Measurements from ENCODE around the gene HIVEP1.
"Not testable (repeated sequence)": the region's sequence is repeated elsewhere in the genome, so short reads cannot be mapped to it uniquely, and the experiment has no call there.

The HIVEP1 gene

DNA sequence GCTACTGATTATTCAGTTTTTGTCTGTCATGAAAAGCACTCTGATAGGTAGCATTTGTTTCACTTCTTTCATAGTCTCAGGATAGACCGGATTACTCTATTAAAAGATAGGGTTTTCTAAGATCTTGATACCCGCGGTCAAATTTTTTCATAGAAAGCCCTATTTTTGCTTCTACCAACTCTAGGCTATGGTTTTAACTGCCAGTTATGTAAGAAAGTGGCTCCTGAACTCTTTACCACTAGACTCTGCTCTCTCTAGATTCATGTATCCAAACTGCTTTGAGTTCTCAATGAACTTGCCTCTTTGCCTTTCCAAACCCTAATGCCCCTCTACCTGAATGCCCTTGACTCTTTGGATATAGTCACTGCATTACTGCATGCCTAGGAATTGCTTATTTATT lies 70.3 kb downstream of the HIVEP1 start:
- H3K4me3 ChIP-seq (ENCODE audit: low read depth, low read length): no peak overlapping the region

- H3K4me3 ChIP-seq (ENCODE audit: low read depth, low read length): no peak overlapping the region
Measured at GRCh38 chr6:12083302-12083701, 71.2 kb downstream of the HIVEP1 start.

GRCh38 chr6:12083763-12084162 lies 71.7 kb downstream of the HIVEP1 start:
- no peak overlapping the region for H3K4me3 ChIP-seq (ENCODE audit: low read depth, low read length)

- no peak overlapping the region for H3K4me3 ChIP-seq (ENCODE audit: low read depth, low read length)
Measured at GRCh38 chr6:12084681-12085080, 72.6 kb downstream of the HIVEP1 start.

DNA sequence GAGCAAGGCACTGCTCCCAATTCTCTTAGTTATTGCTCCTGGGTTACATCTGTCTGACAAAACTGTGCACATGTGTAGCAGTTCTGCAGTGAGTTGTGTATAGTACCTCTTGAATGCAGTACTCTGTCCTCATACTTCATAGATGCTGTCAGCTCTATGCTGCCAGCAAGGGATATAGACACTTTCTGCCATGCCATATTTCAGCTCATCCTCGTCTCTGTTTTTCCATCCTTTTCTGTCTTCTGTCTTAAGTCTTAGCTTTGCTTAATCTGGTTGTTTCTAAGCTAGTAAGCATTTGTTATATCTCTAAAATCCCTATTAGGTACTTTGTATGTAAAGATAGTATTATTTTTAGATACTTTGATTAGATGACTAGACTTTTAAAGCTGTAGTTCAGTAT lies 76.4 kb downstream of the HIVEP1 start:
- no peak overlapping the region for H3K4me3 ChIP-seq (ENCODE audit: low read depth, low read length)

DNA sequence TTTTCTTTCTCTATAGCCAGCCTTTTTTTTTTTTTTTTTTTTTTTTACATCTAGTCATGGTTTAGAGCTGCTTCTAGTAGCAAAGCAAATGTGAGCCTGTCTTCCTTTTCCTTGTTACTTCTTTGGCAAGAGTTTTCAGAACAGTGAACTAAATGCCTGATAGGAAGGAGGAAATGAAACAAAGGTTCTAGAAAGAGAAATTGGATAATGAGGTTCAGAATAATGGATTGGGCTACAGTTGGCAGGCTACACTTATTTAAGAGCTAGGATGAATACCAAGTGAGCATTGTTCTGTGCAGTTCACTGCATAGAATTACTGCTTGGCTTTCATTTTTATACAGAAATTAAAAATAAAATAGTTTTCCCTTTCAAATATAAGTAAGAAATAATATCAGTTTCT lies 78.6 kb downstream of the HIVEP1 start:
- H3K4me3 ChIP-seq (ENCODE audit: low read depth, low read length): no peak overlapping the region

DNA sequence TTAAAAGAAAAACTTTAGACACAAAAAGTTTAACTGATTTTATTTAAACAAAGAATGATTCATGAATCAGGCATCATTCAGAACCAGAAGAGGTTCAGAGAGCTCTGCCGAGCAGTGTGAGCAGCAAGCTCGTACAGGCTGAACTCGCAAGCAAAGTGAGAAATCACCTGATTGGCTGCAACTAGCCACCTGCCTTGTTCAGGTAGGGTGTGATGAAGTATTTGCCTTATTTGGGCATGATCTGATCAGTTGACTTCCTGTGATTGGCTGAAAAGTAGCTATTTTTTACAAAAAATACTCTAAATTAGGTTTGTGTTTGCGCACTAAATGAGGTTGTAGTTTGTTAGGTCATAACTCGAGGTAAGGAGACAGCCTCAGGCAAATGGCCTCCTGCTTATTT lies 80.7 kb downstream of the HIVEP1 start:
- no peak overlapping the region for H3K4me3 ChIP-seq (ENCODE audit: low read depth, low read length)

DNA sequence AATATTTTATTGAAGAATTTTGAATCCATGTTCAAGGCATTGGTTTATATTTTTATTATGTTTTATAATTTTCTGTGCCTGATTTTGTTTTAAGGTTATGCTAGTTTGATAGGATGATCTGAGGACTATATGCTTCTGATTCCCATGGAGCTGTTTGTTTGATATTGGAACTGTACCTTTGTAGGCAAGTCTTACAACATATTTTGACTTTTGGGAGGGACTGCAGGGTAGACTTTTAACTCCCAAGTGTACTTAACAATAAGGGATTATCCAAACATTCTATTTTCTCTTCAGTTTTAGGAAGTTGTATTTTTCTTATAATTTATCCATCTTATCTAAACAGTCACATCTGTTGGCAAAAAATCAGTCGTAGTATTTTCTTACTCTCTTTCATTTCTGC lies 82.6 kb downstream of the HIVEP1 start:
- H3K4me3 ChIP-seq (ENCODE audit: low read depth, low read length): no peak overlapping the region

- no peak overlapping the region for H3K4me3 ChIP-seq (ENCODE audit: low read depth, low read length)
Measured at GRCh38 chr6:12096342-12096741, 84.2 kb downstream of the HIVEP1 start.

- H3K4me3 ChIP-seq (ENCODE audit: low read depth, low read length): no peak overlapping the region
Measured at GRCh38 chr6:12097791-12098190, 85.7 kb downstream of the HIVEP1 start.

- H3K4me3 ChIP-seq (ENCODE audit: low read depth, low read length): no peak overlapping the region
Measured at GRCh38 chr6:12099623-12100338, 87.7 kb downstream of the HIVEP1 start.

DNA sequence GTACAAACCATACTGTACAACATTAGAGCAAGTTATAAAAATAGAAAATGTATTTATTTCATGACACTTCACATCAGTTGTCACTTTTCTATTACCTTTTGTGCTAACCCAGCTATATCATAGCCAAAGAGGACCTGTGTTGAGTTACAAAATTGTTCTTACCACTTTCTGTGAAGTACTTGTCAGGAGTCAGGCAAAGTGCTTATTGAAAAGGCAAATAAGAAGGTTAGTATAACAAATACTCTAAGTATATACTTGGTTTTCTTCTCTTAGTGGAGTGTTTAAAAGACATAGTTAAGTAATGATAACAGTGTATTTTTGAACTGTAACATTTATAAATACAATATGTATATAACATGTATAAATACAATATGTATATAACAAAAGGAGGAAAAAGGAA lies 88.9 kb downstream of the HIVEP1 start:
- H3K4me3 ChIP-seq (ENCODE audit: low read depth, low read length): no peak overlapping the region

GRCh38 chr6:12101653-12102312 lies 89.7 kb downstream of the HIVEP1 start:
- no peak overlapping the region for H3K4me3 ChIP-seq (ENCODE audit: low read depth, low read length)

- no peak overlapping the region for H3K4me3 ChIP-seq (ENCODE audit: low read depth, low read length)
Measured at GRCh38 chr6:12102350-12102749, 90.2 kb downstream of the HIVEP1 start.

DNA sequence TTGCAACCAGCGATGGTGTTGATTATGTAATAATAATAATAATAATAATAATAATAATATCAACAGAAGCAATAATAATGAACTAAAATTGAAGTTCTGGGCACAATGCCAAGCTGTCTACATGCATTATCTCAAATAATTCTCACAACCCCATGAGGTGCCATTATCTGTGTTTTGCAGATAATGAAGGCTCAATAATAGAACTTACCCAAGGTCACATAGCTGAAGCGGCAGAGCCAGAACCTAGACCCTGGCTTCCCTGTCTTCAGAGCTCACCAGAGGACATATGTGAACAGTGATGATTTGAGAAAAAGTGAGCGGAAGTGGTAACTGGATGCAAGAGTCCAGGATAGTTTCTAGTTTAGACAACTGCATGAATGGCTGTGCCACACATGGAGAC lies 91.0 kb downstream of the HIVEP1 start:
- no peak overlapping the region for H3K4me3 ChIP-seq (ENCODE audit: low read depth, low read length)

- no peak overlapping the region for H3K4me3 ChIP-seq (ENCODE audit: low read depth, low read length)
Measured at GRCh38 chr6:12105271-12105670, 93.2 kb downstream of the HIVEP1 start.

- H3K4me3 ChIP-seq (ENCODE audit: low read depth, low read length): not testable (repeated sequence)
Measured at GRCh38 chr6:12108376-12108775, 96.3 kb downstream of the HIVEP1 start.

- H3K4me3 ChIP-seq (ENCODE audit: low read depth, low read length): no peak overlapping the region
Measured at GRCh38 chr6:12110523-12111362, 98.6 kb downstream of the HIVEP1 start.

- no peak overlapping the region for H3K4me3 ChIP-seq (ENCODE audit: low read depth, low read length)
Measured at GRCh38 chr6:12111363-12111670, 99.2 kb downstream of the HIVEP1 start.

GRCh38 chr6:12112540-12113189 lies 100.6 kb downstream of the HIVEP1 start:
- no peak overlapping the region for H3K4me3 ChIP-seq (ENCODE audit: low read depth, low read length)

DNA sequence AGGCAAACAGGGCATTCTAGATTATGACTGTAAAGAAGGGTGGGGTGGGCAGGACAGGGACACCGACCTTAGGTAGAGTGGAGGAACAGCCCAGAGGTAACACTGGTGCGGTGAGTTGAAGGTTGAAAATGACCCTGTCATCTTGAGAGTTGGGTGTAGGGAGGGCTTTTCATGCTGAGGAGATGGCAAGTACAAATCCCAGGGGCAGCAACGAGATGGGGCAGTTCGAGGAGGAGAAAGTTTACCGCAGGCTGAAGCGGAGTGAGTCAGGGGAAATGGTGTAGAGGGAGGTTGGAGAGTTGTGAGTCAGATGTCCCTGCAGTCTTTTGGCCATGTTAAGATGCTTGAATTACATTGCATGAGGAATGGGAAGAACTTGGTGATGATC lies 101.1 kb downstream of the HIVEP1 start:
- no peak overlapping the region for H3K4me3 ChIP-seq (ENCODE audit: low read depth, low read length)

All from iPS-11a (cell line).